ENCODE data around the gene WWOX.

- no peak for TF ChIP-seq CTCF (IDR thresholded peaks at IDR 0.05)
- TF ChIP-seq POLR2A (IDR thresholded peaks at IDR 0.05): no peak
- TF ChIP-seq POLR2AphosphoS5 (IDR thresholded peaks at IDR 0.05): no peak
- no peak for TF ChIP-seq EP300 (IDR thresholded peaks at IDR 0.05)
Measured at GRCh38 chr16:78275420-78275819, 176.0 kb downstream of the WWOX start.
